ENCODE measurements around the gene ZWILCH. TPM values are rescaled to one million over a fixed set of nuclear protein-coding genes. Genes with fewer than 3 reads are reported as not detected.
"Not testable (repeated sequence)": the region's sequence is repeated elsewhere in the genome, so short reads cannot be mapped to it uniquely, and the experiment has no call there.

The ZWILCH gene
- total and polyA plus RNA-seq, 2 experiments from 2014 or later: 51.0 to 64.1 TPM

DNA sequence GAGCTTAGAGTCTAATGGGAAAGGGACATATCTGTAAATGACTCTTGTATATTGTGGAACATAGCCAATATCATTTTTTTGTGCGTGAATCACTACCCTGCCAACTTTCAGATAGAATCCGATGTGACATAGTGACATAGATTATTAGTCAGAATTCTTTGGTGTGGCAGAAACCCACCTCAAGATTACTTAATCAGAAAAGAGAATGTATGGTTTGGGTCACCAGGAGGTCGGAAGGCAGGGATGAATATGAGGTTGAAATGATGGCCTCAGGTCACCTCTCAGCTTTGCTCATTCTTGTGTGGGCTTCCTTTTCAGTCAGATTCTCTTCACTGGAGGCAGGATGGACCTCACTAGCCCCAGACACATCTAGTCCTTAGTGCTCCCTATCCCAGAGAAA lies 48.9 kb upstream of the ZWILCH start:
- Mint-ChIP-seq H3K27ac (no peak overlapping the region), H3K27me3 (ENCODE audit: insufficient read depth, low read depth, poor library complexity) (no peaks in the 10 kb centered on the region), H3K4me3 (no peak overlapping the region), H3K4me1 (peaks cover 24% of the 10 kb centered on the region), H3K36me3 (ENCODE audit: low read depth) (peaks cover 3% of the 10 kb centered on the region), H3K9me3 (no peaks in the 10 kb centered on the region)
- H3K9me2 ChIP-seq (ENCODE audit: insufficient read depth): no peaks in the 10 kb centered on the region
- H3F3A ChIP-seq (replicated peaks; ENCODE audit: low read depth): no peaks in the 10 kb centered on the region
- DNase-seq (ENCODE audit: low spot score): no peak
- no peak overlapping the region for H2AFZ ChIP-seq
- H3K27ac ChIP-seq (ENCODE audit: low read depth): no peak overlapping the region
- no peaks in the 10 kb centered on the region for H3K36me3 ChIP-seq (ENCODE audit: insufficient read depth)
- ATAC-seq: no peak
- no peak overlapping the region for H3K4me3 ChIP-seq
- no peak overlapping the region for H3K4me2 ChIP-seq
- TF ChIP-seq POLR2AphosphoS5 (IDR thresholded peaks at IDR 0.05; ENCODE audit: low read depth): no peak
- TF ChIP-seq ZNF331 (CRISPR knock-in tag; IDR thresholded peaks at IDR 0.05; ENCODE audit: low read depth): no peak
- no peak for TF ChIP-seq NANOG (IDR thresholded peaks at IDR 0.05; ENCODE audit: borderline replicate concordance)
- TF ChIP-seq STAT1 (IDR thresholded peaks at IDR 0.05; ENCODE audit: unreplicated experiment): no peak
- TF ChIP-seq JUNB (IDR thresholded peaks at IDR 0.05; ENCODE audit: unreplicated experiment): no peak
- TF ChIP-seq, protein P1, sequence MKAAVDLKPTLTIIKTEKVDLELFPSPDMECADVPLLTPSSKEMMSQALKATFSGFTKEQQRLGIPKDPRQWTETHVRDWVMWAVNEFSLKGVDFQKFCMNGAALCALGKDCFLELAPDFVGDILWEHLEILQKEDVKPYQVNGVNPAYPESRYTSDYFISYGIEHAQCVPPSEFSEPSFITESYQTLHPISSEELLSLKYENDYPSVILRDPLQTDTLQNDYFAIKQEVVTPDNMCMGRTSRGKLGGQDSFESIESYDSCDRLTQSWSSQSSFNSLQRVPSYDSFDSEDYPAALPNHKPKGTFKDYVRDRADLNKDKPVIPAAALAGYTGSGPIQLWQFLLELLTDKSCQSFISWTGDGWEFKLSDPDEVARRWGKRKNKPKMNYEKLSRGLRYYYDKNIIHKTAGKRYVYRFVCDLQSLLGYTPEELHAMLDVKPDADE (IDR thresholded peaks at IDR 0.05): no peak
- TF ChIP-seq, protein P2, sequence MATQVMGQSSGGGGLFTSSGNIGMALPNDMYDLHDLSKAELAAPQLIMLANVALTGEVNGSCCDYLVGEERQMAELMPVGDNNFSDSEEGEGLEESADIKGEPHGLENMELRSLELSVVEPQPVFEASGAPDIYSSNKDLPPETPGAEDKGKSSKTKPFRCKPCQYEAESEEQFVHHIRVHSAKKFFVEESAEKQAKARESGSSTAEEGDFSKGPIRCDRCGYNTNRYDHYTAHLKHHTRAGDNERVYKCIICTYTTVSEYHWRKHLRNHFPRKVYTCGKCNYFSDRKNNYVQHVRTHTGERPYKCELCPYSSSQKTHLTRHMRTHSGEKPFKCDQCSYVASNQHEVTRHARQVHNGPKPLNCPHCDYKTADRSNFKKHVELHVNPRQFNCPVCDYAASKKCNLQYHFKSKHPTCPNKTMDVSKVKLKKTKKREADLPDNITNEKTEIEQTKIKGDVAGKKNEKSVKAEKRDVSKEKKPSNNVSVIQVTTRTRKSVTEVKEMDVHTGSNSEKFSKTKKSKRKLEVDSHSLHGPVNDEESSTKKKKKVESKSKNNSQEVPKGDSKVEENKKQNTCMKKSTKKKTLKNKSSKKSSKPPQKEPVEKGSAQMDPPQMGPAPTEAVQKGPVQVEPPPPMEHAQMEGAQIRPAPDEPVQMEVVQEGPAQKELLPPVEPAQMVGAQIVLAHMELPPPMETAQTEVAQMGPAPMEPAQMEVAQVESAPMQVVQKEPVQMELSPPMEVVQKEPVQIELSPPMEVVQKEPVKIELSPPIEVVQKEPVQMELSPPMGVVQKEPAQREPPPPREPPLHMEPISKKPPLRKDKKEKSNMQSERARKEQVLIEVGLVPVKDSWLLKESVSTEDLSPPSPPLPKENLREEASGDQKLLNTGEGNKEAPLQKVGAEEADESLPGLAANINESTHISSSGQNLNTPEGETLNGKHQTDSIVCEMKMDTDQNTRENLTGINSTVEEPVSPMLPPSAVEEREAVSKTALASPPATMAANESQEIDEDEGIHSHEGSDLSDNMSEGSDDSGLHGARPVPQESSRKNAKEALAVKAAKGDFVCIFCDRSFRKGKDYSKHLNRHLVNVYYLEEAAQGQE (IDR thresholded peaks at IDR 0.05; ENCODE audit: unreplicated experiment): no peak
- no peak for TF ChIP-seq EZH2phosphoT487 (IDR thresholded peaks at IDR 0.05; ENCODE audit: unreplicated experiment)
- H3K27me3 ChIP-seq (ENCODE audit: insufficient read depth): no peaks in the 10 kb centered on the region
- H4K20me1 ChIP-seq (replicated peaks; ENCODE audit: insufficient read depth): no peaks in the 10 kb centered on the region; the same call in 1 of the 2 replicates
- H3K79me2 ChIP-seq (replicated peaks; ENCODE audit: insufficient read depth): no peaks in the 10 kb centered on the region
- H3K4me1 ChIP-seq (ENCODE audit: insufficient read depth): no peaks in the 10 kb centered on the region; the same call in 1 of the 2 replicates

DNA sequence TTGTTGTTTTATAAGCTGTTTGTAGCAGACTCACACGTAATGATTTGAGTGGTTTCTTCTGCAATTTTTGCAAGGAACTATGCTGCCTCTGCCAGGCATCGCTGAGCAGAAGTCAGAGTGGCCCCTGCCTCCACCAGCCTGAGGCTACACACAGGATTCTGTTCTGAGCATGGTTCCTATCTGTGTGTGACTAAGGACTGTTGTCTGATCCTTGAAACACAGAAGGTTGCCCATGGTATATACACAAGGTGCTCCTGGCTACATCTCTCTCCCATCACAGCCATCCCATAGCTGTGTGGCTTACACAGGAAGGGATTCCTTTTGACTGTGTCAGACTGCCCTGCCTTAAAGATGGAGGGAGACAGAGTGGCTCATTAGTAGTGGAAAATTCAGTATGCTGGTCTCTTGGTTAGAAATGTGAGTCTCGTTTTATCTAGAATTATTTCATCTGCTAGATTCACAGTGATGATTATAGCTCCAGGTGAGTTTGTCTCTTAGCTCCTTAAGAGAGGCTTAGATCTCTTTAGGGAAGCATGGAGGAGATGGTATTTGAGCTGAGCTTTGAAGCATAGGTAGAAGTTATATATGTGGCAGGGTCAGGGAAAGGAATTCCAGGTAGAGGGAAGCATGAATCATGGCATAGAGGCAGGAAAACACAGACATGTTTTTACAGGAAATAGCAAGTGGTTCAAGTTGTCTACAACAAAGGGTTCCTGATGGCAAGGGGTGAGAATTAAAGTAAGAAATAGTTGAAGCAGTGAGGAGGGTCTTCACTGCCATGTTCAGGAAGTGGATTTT lies 45.1 kb upstream of the ZWILCH start:
- Histone ChIP-seq H3K27ac (ENCODE audit: low read depth) (peak overlapping the region; percentile 39; the same call in 1 of the 2 replicates), H3K27me3 (ENCODE audit: insufficient read depth) (no peaks in the 10 kb centered on the region), H3K9me2 (ENCODE audit: insufficient read depth) (no peaks in the 10 kb centered on the region), H3K4me1 (ENCODE audit: insufficient read depth) (peaks cover 27% of the 10 kb centered on the region), H3K4me3 (no peak overlapping the region), H2AFZ (no peak overlapping the region), H3K4me2 (no peak overlapping the region), H3K36me3 (ENCODE audit: insufficient read depth) (no peaks in the 10 kb centered on the region; the same call in 1 of the 2 replicates), H4K20me1 (replicated peaks; ENCODE audit: insufficient read depth) (peaks cover 11% of the 10 kb centered on the region), H3K79me2 (replicated peaks; ENCODE audit: insufficient read depth) (no peaks in the 10 kb centered on the region), H3F3A (replicated peaks; ENCODE audit: low read depth) (no peaks in the 10 kb centered on the region)
- H3K4me1 Mint-ChIP-seq: peaks cover 51% of the 10 kb centered on the region
- no peak overlapping the region for H3K27ac Mint-ChIP-seq
- ATAC-seq: no peak
- H3K36me3 Mint-ChIP-seq (ENCODE audit: low read depth): peaks cover 18% of the 10 kb centered on the region
- DNase-seq (ENCODE audit: low spot score): no peak
- no peak overlapping the region for H3K4me3 Mint-ChIP-seq
- peaks cover 5% of the 10 kb centered on the region for H3K9me3 Mint-ChIP-seq
- H3K27me3 Mint-ChIP-seq (ENCODE audit: insufficient read depth, low read depth, poor library complexity): no peaks in the 10 kb centered on the region
- TF ChIP-seq POLR2AphosphoS5 (IDR thresholded peaks at IDR 0.05; ENCODE audit: low read depth) (no peak), EZH2 (IDR thresholded peaks at IDR 0.05; ENCODE audit: low read depth, unreplicated experiment) (no peak), CREB1 (CRISPR knock-in tag; IDR thresholded peaks at IDR 0.05; ENCODE audit: low read depth) (no peak)
- TF ChIP-seq, protein P2 (IDR thresholded peaks at IDR 0.05; ENCODE audit: unreplicated experiment): no peak

DNA sequence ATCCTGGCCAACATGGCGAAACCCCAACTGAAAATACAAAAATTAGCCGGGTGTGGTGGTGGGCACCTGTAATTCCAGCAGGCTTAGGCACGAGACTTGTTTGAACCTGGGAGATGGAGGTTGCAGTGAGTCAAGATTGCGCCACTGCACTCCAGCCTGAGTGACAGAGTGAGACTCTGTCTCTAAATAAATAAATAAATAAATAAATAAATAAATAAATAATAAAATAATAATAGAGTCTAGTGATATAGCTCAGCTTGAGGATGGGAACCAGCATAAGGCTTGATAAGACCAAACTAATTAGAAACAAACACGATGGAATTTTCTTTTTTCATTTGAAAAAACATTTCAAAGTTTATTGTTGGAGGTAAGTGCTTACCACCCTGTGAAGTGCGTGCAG lies 43.8 kb upstream of the ZWILCH start:
- not testable (repeated sequence) for H3K27ac Mint-ChIP-seq

More for the DNA sequence above, 43.8 kb upstream of the ZWILCH start:
- H3K27me3 ChIP-seq (ENCODE audit: insufficient read depth); H3K27me3 Mint-ChIP-seq (ENCODE audit: insufficient read depth, low read depth, poor library complexity); H3K36me3 ChIP-seq (ENCODE audit: insufficient read depth); ATAC-seq; H3F3A ChIP-seq (replicated peaks; ENCODE audit: low read depth); DNase-seq (ENCODE audit: low spot score); H3K4me2 ChIP-seq; H3K4me3 ChIP-seq; H3K4me3 Mint-ChIP-seq; H3K9me2 ChIP-seq (ENCODE audit: insufficient read depth); H3K79me2 ChIP-seq (replicated peaks; ENCODE audit: insufficient read depth); H2AFZ ChIP-seq; H3K27ac ChIP-seq (ENCODE audit: low read depth): not testable (repeated sequence)
- Mint-ChIP-seq H3K36me3 (ENCODE audit: low read depth) (peaks cover 31% of the 10 kb centered on the region), H3K4me1 (peaks cover 49% of the 10 kb centered on the region), H3K9me3 (peaks cover 17% of the 10 kb centered on the region)
- Histone ChIP-seq H3K4me1 (ENCODE audit: insufficient read depth) (peaks cover 27% of the 10 kb centered on the region), H4K20me1 (replicated peaks; ENCODE audit: insufficient read depth) (peaks cover 11% of the 10 kb centered on the region)

Data from GM23338 (cell line).